Esophagus squamous epithelium (tissue), 5 donors: ENCODE measurements around the gene TCAP. TPM values are rescaled to one million over a fixed set of nuclear protein-coding genes. Genes with fewer than 3 reads are reported as not detected.

Experiments used
- DNase-seq: peaks from one replicate; lab custom pipeline; 2025; lab: John Stamatoyannopoulos, UW
- H3K27ac ChIP-seq, 4 donors: fragments of 200-600 bp; sonication (generic); one replicate each; pipeline ENCODE4 v1.5.1; 2016 to 2019; ENCODE audit warnings: mild to moderate bottlenecking in 1 of 4
- H3K27me3 ChIP-seq, 4 donors: fragments of 200-600 bp; sonication (generic); 1 replicate in 3 of 4; 2 replicates in 1 of 4; pipeline versions ENCODE4 v1.5.1 to v1.6.0; 2017 to 2021; ENCODE audit warnings: antibody characterized with exemption in 1 of 4
- H3K36me3 ChIP-seq, 3 donors: fragments of 200-600 bp; sonication (generic); one replicate each; pipeline ENCODE4 v1.5.1; 2016 to 2019
- H3K4me1 ChIP-seq, 3 donors: fragments of 200-600 bp; sonication (generic); one replicate each; pipeline ENCODE4 v1.5.1; 2017 to 2019
- H3K4me3 ChIP-seq, 4 donors: fragments of 200-600 bp; sonication (generic); 1 replicate in 3 of 4; 2 replicates in 1 of 4; pipeline ENCODE4 v1.5.1; 2016 to 2019; ENCODE audit warnings: mild to moderate bottlenecking in 2 of 4, moderate library complexity in 1 of 4
- H3K9me3 ChIP-seq, 3 donors: fragments of 200-600 bp; sonication (generic); one replicate each; pipeline ENCODE4 v1.5.1; 2016 to 2019
- POLR2A ChIP-seq, 4 donors: fragments of 450-650 bp; IDR thresholded peaks; one replicate each; pipeline ENCODE4 v1.6.1; 2017; ENCODE audit warnings: antibody characterized with exemption in 4 of 4, mild to moderate bottlenecking in 4 of 4, moderate library complexity in 3 of 4
- WGBS, 2 donors: methylation state at CpG; one replicate each; pipeline ENCODE4 v1.1.5; 2018; 5-methylcytosine and 5-hydroxymethylcytosine counted together
- intact Hi-C: fragments of 100-400 bp; cut with DNase I; formaldehyde crosslinking; loops from one replicate; pipeline ENCODE4 v1.15.0; 2022
- total RNA-seq, 4 donors: library from RNA; depleted of rRNA; stranded (reverse); fragments of >200 nt; gene quantifications; one replicate each; pipeline ENCODE4 v1.1.0, GENCODE V29; 2016
- TF ChIP-seq, protein P1 (sequence below), 6 experiments: fragments of 450-650 bp in 4 of 6; fragments of 200-600 bp in 2 of 6; sonication (generic) in 2 of 6; IDR thresholded peaks; one replicate each; pipeline ENCODE4 v1.5.1; 2016 to 2019; ENCODE audit warnings: antibody characterized with exemption in 6 of 6, mild to moderate bottlenecking in 4 of 6, moderate library complexity in 4 of 6
- donor health status: DM: yes; HTN: yes; CAD: no.

TCAP gene, protein sequence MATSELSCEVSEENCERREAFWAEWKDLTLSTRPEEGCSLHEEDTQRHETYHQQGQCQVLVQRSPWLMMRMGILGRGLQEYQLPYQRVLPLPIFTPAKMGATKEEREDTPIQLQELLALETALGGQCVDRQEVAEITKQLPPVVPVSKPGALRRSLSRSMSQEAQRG
- total RNA-seq: under 1 TPM; 0.11 to 0.57 (median 0.29) TPM

DNA sequence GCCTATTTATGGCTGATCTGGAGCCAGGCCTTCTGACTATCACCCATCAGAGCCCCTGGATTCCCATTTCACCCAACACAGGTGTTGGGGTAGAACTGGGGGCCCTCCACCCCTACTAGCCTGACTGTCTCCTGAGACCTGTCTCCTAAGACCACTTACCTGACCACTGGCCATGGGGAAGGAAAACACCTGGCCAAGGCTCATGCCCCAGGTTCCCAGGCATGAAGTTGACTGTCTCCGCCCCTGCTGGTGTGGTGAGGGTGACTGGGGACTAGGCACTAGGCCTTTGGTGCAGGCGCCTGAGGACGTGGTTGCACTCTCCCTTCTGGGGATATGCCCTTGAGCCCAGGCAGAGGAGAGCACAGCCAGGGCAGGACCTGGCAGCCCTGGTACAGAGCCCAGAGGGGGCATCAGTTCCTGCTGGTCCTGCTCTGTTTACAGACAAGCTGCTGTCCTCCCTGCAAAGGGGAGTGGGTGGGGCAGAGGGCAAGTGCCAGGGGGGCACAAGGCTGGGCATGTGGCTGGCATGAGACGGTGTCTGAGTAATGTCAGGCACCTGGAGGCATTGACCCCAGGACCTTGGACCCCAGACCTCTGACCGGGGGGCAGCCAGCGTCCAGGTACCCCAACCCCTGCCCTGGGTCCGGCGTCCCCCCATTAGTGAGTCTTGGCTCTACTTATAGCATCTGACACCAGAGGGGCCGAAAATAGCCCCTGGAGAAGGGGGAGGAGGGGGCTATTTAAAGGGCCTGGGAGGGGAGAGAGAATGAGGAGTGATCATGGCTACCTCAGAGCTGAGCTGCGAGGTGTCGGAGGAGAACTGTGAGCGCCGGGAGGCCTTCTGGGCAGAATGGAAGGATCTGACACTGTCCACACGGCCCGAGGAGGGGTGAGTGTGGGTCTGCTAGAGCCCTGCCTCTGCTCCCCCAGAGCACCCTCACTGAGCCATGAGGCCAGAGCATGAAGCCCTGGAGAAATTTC, at the start of gene TCAP:
TCAP (plus strand) TSS at position 769 of the 981 bp plus-strand sequence; CDS start at position 780, 11 bp downstream.
- TF ChIP-seq, protein P1, sequence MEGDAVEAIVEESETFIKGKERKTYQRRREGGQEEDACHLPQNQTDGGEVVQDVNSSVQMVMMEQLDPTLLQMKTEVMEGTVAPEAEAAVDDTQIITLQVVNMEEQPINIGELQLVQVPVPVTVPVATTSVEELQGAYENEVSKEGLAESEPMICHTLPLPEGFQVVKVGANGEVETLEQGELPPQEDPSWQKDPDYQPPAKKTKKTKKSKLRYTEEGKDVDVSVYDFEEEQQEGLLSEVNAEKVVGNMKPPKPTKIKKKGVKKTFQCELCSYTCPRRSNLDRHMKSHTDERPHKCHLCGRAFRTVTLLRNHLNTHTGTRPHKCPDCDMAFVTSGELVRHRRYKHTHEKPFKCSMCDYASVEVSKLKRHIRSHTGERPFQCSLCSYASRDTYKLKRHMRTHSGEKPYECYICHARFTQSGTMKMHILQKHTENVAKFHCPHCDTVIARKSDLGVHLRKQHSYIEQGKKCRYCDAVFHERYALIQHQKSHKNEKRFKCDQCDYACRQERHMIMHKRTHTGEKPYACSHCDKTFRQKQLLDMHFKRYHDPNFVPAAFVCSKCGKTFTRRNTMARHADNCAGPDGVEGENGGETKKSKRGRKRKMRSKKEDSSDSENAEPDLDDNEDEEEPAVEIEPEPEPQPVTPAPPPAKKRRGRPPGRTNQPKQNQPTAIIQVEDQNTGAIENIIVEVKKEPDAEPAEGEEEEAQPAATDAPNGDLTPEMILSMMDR (IDR thresholded peaks at IDR 0.05): no peak
- no peak for TF ChIP-seq POLR2A (IDR thresholded peaks at IDR 0.05)
- 41 to 57% methylated on average over 6 to 7 of the region's 15 CpGs for WGBS, 2 donors

DNA sequence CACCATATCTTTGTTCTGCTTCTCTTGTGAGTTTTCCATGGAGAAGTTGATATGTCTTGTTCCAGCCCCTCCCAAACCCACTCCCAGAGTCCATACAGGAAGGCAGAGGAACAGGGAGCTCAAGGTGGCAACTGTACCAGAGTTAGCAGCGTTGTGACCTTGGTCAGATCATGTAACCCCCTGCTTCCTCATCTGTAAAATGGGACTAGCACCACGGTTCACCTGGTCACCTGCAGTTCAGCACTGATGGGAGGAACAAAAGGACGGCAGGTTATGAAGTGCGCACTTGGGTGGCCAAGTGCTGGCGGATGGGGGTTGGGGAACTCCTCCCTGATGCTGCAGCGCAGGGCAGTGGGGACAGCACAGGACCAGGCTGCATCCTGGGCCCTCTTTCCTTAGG, 49.7 kb upstream of the TCAP start:
- no peak for DNase-seq
- WGBS, 2 donors: 60 to 72% methylated on average over 5 to 6 of the region's 6 CpGs
- TF ChIP-seq POLR2A (IDR thresholded peaks at IDR 0.05): no peak
- TF ChIP-seq, protein P1 (IDR thresholded peaks at IDR 0.05): no peak
- Histone ChIP-seq H3K27ac (no peak overlapping the region), H3K36me3 (no peaks in the 10 kb centered on the region), H3K27me3 (peaks cover 0 to 87% (median 0%) of the 10 kb centered on the region in 4 donors), H3K4me3 (no peak overlapping the region), H3K9me3 (no peaks in the 10 kb centered on the region), H3K4me1 (peaks cover 6 to 17% (median 8%) of the 10 kb centered on the region in 3 donors)
- intact Hi-C loops: no loop called here

More for the DNA sequence above, at the start of gene TCAP:
- H3K4me3 ChIP-seq: no peak within 1 kb of the TSS
- no peak for DNase-seq
- intact Hi-C loops: no loop called here
- peak within 1 kb of the TSS in 3 of 4 donors; percentile 64 to 66 (median 65) for H3K27ac ChIP-seq
- no peaks in the 10 kb centered on the region for H3K9me3 ChIP-seq
- peaks cover 41 to 92% (median 57%) of the 10 kb centered on the region in 3 donors for H3K4me1 ChIP-seq
- peaks cover 0 to 49% (median 3%) of the 10 kb centered on the region in 4 donors for H3K27me3 ChIP-seq
- H3K36me3 ChIP-seq: peaks cover 0 to 34% (median 13%) of the 10 kb centered on the region in 3 donors

DNA sequence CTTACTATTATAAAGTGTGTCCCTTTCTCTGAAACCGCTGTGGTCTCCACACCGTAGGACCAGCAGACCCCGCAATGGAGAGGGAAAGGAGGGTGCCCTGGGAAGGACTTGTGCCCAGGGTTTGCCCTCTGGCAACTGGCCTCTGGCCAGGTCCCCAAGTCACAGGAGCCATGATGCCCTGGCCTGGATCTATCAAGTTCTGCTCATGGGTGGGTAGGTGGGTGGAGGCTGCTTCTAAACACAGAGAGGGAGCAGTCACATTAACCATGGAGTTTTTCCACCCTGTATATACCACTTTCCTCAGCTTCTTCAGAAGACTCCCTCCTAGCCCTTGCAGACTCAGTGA, 48.1 kb upstream of the TCAP start:
- Histone ChIP-seq H3K4me1 (peaks cover 7 to 22% (median 8%) of the 10 kb centered on the region in 3 donors), H3K36me3 (no peaks in the 10 kb centered on the region), H3K9me3 (no peaks in the 10 kb centered on the region), H3K4me3 (peak overlapping the region in 3 of 4 donors; percentile 50 to 76 (median 68)), H3K27ac (no peak overlapping the region), H3K27me3 (peaks cover 0 to 78% (median 0%) of the 10 kb centered on the region in 4 donors)
- WGBS, 2 donors: 92 to 95% methylated on average over 3 of the region's 3 CpGs
- intact Hi-C loops: no loop called here
- TF ChIP-seq POLR2A (IDR thresholded peaks at IDR 0.05): no peak
- TF ChIP-seq, protein P1 (IDR thresholded peaks at IDR 0.05): no peak
- no peak for DNase-seq

DNA sequence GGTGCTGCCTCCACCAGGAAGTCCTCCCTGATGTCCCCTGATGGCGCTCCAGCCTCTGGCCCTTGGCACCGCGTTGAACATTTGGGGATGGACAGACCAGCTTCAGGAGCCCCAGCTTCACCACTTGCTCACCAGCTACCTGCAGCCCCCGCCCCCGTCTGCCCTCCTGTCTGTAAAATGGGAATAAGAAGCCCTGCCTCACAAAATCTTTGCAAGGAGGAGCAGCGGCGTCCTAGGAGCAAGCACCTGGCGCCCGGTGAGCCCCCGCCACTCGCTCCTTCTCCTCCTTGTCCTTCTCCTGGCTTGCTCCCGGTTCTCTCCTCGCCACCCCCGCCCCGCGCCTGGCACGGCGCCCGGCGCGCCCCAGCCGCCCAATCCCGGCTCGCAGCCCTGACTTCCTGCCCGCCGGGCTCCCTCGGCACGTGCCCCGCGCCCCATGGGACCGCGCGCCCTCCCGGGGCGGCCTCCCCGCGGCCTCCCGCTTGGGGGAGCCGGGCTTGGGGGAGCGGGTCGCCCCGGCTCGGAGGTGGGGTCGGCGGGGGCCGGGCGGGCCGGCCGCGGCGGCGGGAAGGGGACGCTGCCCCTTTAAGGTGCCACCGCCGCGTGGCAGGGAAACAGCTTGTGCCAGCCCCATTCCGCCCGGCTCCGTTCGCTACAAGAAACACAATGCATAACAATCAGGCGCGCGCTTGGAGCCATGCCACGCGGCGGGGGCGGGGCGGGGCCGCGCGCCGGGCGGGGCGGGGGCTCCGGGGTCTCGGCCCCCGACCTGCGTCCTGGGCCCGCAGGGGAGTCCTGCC, 47.5 kb upstream of the TCAP start:
- peaks cover 8 to 28% (median 10%) of the 10 kb centered on the region in 3 donors for H3K4me1 ChIP-seq
- DNase-seq: no peak
- H3K27ac ChIP-seq: peak overlapping the region; percentile 42 to 80 (median 60)
- no peaks in the 10 kb centered on the region for H3K9me3 ChIP-seq
- intact Hi-C loops: no loop called here
- H3K27me3 ChIP-seq: peaks cover 0 to 73% (median 0%) of the 10 kb centered on the region in 4 donors
- WGBS, 2 donors: 0 to 9% methylated on average over 4 to 8 of the region's 79 CpGs
- no peaks in the 10 kb centered on the region for H3K36me3 ChIP-seq
- H3K4me3 ChIP-seq: peak overlapping the region; percentile 35 to 76 (median 59)
- no peak for TF ChIP-seq POLR2A (IDR thresholded peaks at IDR 0.05)
- TF ChIP-seq, protein P1 (IDR thresholded peaks at IDR 0.05): no peak
